EH (cell line): ENCODE measurements around the gene FGD1.
"Not testable (repeated sequence)": the region's sequence is repeated elsewhere in the genome, so short reads cannot be mapped to it uniquely, and the experiment has no call there.

Experiments
- DNase-seq: peaks from one replicate; pipeline ENCODE4 v3.0.0-alpha.2; 2015; ENCODE audit warnings: low read depth

FGD1 gene

GRCh38 chrX:54495814-54496516 lies at the start of gene FGD1:
TSS of gene FGD1 (minus strand) at chrX:54496234. CDS start at chrX:54495432, 802 bp downstream.
- peak; percentile 70 for DNase-seq

- not testable (repeated sequence) for DNase-seq
These were observed 46.2 kb upstream of the FGD1 start for GRCh38 chrX:54542239-54542638.

GRCh38 chrX:54540289-54540688 lies 44.3 kb upstream of the FGD1 start:
- peak; percentile 70 for DNase-seq

GRCh38 chrX:54534271-54534670 lies 38.2 kb upstream of the FGD1 start:
- no peak for DNase-seq

- DNase-seq = peak; percentile 6
These were observed 34.4 kb upstream of the FGD1 start for GRCh38 chrX:54530357-54530900.

- peak; percentile 88 for DNase-seq
These were observed 33.7 kb upstream of the FGD1 start, which contains the start of gene GNL3L for GRCh38 chrX:54529552-54530356. TSS of gene GNL3L (plus strand) at chrX:54530219. CDS start at chrX:54532567, 2,348 bp downstream.

- DNase-seq = no peak
These were observed 33.1 kb upstream of the FGD1 start for GRCh38 chrX:54529151-54529550.

GRCh38 chrX:54509400-54509799 lies 13.4 kb upstream of the FGD1 start:
- DNase-seq = peak; percentile 73

- no peak for DNase-seq
These were observed 902 bp upstream of the FGD1 start for GRCh38 chrX:54496936-54497335.

- no peak for DNase-seq
These were observed 451 bp upstream of the FGD1 start for GRCh38 chrX:54496517-54496852.

- peak; percentile 13 for DNase-seq
These were observed 833 bp downstream of the FGD1 start for GRCh38 chrX:54494989-54495813.

- DNase-seq = peak; percentile 42
These were observed 1.7 kb downstream of the FGD1 start for GRCh38 chrX:54494166-54494988.

- peak; percentile 68 for DNase-seq
These were observed 3.7 kb downstream of the FGD1 start for GRCh38 chrX:54492340-54492739.

GRCh38 chrX:54489819-54490218 lies 6.2 kb downstream of the FGD1 start:
- not testable (repeated sequence) for DNase-seq

- peak; percentile 38 for DNase-seq
These were observed 11.4 kb downstream of the FGD1 start for GRCh38 chrX:54484666-54485065.

GRCh38 chrX:54483946-54484345 lies 12.1 kb downstream of the FGD1 start:
- DNase-seq = no peak

GRCh38 chrX:54482839-54483593 lies 13.0 kb downstream of the FGD1 start:
- peak; percentile 28 for DNase-seq

GRCh38 chrX:54479136-54480111 lies 16.6 kb downstream of the FGD1 start:
- no peak for DNase-seq
